A204.1 (cell line): ENCODE results near the gene ASPM.

ENCODE experiments used
- FAIRE-seq: peaks from 2 replicates; lab custom pipeline; 2012; peaks lifted over from hg19 to GRCh38; lab: Jason Lieb, UNC

Gene ASPM

GRCh38 chr1:197146101-197147095 lies at the start of gene ASPM:
Gene ASPM, minus strand, starts transcription at chr1:197146669. Its CDS starts 232 bp downstream, at chr1:197146437.
- FAIRE-seq = peak; percentile 97

GRCh38 chr1:197195100-197195499 lies 48.6 kb upstream of the ASPM start:
- peak; percentile 49 for FAIRE-seq

GRCh38 chr1:197184190-197184589 lies 37.7 kb upstream of the ASPM start:
- no peak for FAIRE-seq

- FAIRE-seq = no peak
Observed at GRCh38 chr1:197183195-197183748, 36.8 kb upstream of the ASPM start.

- FAIRE-seq = no peak
Observed at GRCh38 chr1:197182716-197183115, 36.2 kb upstream of the ASPM start.

GRCh38 chr1:197181982-197182381 lies 35.5 kb upstream of the ASPM start:
- FAIRE-seq = no peak

GRCh38 chr1:197180252-197180878 lies 33.9 kb upstream of the ASPM start:
- FAIRE-seq = peak; percentile 90

- FAIRE-seq = no peak
Observed at GRCh38 chr1:197178998-197179397, 32.5 kb upstream of the ASPM start.

GRCh38 chr1:197174818-197175217 lies 28.3 kb upstream of the ASPM start:
- no peak for FAIRE-seq

- FAIRE-seq = no peak
Observed at GRCh38 chr1:197173571-197174507, 27.4 kb upstream of the ASPM start.

- no peak for FAIRE-seq
Observed at GRCh38 chr1:197171531-197171930, 25.1 kb upstream of the ASPM start.

GRCh38 chr1:197170538-197170937 lies 24.1 kb upstream of the ASPM start:
- no peak for FAIRE-seq

- no peak for FAIRE-seq
Observed at GRCh38 chr1:197159461-197159860, 13.0 kb upstream of the ASPM start.

- FAIRE-seq = no peak
Observed at GRCh38 chr1:197156692-197157091, 10.2 kb upstream of the ASPM start.

- FAIRE-seq = no peak
Observed at GRCh38 chr1:197152662-197153061, 6.2 kb upstream of the ASPM start.

- no peak for FAIRE-seq
Observed at GRCh38 chr1:197151185-197151584, 4.7 kb upstream of the ASPM start.

- FAIRE-seq = no peak
Observed at GRCh38 chr1:197150336-197151005, 4.0 kb upstream of the ASPM start.

GRCh38 chr1:197149340-197149739 lies 2.9 kb upstream of the ASPM start:
- FAIRE-seq = no peak

GRCh38 chr1:197145446-197146024 lies 934 bp downstream of the ASPM start:
- FAIRE-seq = no peak

GRCh38 chr1:197144570-197145325 lies 1.7 kb downstream of the ASPM start:
- FAIRE-seq = no peak
